SU-DHL-6 (cell line): ENCODE measurements around the gene SAMMSON.

Experiments
- H2AFZ ChIP-seq: fragments of 200-600 bp; sonication (generic); 2 replicates; pipeline ENCODE4 v1.6.1; 2014; ENCODE audit warnings: low read depth, mild to moderate bottlenecking, moderate library complexity, mixed read lengths, antibody characterized with exemption, low read length; ENCODE audit not compliant: severe bottlenecking
- H3F3A ChIP-seq: fragments of 200-600 bp; shearing (Covaris generic); 2 replicates; pipeline ENCODE4 v1.6.0; 2016; ENCODE audit warnings: antibody characterized with exemption, mild to moderate bottlenecking; ENCODE audit not compliant: insufficient read depth
- H3K27ac ChIP-seq: fragments of 200-600 bp; sonication (generic); 2 replicates; pipeline ENCODE4 v1.5.1; 2016; ENCODE audit warnings: low read depth, mild to moderate bottlenecking, low read length, moderate library complexity, mixed read lengths
- H3K27me3 ChIP-seq: fragments of 200-600 bp; sonication (generic), shearing (Covaris generic); 2 replicates; pipeline ENCODE4 v1.6.0; 2014; ENCODE audit warnings: mild to moderate bottlenecking, low read length
- H3K36me3 ChIP-seq: fragments of 200-600 bp; sonication (generic); 2 replicates; pipeline ENCODE4 v1.6.1; 2014; ENCODE audit warnings: mild to moderate bottlenecking, low read length, mixed read lengths
- H3K4me2 ChIP-seq: fragments of 300-600, 200-600 bp; shearing (Covaris generic), sonication (generic); 2 replicates; pipeline ENCODE4 v1.6.0; 2014; ENCODE audit warnings: low read length, low read depth, mild to moderate bottlenecking; ENCODE audit not compliant: poor library complexity, severe bottlenecking
- H3K4me3 ChIP-seq: fragments of 200-600 bp; sonication (generic); 2 replicates; pipeline ENCODE4 v1.5.1; 2014; ENCODE audit warnings: antibody characterized with exemption, low read length, mild to moderate bottlenecking, mixed read lengths; ENCODE audit not compliant: insufficient read depth, poor library complexity, severe bottlenecking
- H3K79me2 ChIP-seq: fragments of 200-600 bp; sonication (generic); 2 replicates; pipeline ENCODE4 v1.6.1; 2014; ENCODE audit warnings: mild to moderate bottlenecking, low read length, moderate library complexity; ENCODE audit not compliant: insufficient read depth
- H3K9ac ChIP-seq: fragments of 200-600 bp; sonication (generic); 2 replicates; pipeline ENCODE4 v1.7.0; 2014; ENCODE audit warnings: mild to moderate bottlenecking, low read length
- H3K9me2 ChIP-seq: fragments of 200-600 bp; sonication (generic); replicated peaks from 2 replicates; pipeline ENCODE4 v1.6.1; 2014; ENCODE audit warnings: low read length; ENCODE audit not compliant: insufficient read depth
- H3K9me3 ChIP-seq: fragments of 200-600 bp; sonication (generic); 2 replicates; pipeline ENCODE4 v1.6.1; 2014; ENCODE audit warnings: low read length, mixed read lengths; ENCODE audit not compliant: insufficient read depth
- H4K20me1 ChIP-seq: fragments of 200-600 bp; sonication (generic); 2 replicates; pipeline ENCODE4 v1.6.1; 2014; ENCODE audit warnings: low read depth, mild to moderate bottlenecking, antibody characterized with exemption, low read length, moderate library complexity, mixed read lengths
- CTCF ChIP-seq: fragments of 200-600 bp; sonication (generic); IDR thresholded peaks from one replicate; pipeline ENCODE4 v1.5.1; 2017; ENCODE audit warnings: antibody characterized with exemption, mild to moderate bottlenecking, low read length, moderate library complexity; ENCODE audit not compliant: insufficient read depth, poor library complexity, severe bottlenecking
- EZH2phosphoT487 ChIP-seq: fragments of 200-600 bp; sonication (generic), shearing (Covaris generic); conservative IDR thresholded peaks from 2 replicates; pipeline ENCODE4 v1.6.1; 2018; ENCODE audit warnings: mild to moderate bottlenecking, antibody characterized with exemption, low read length, moderate library complexity, mixed read lengths

The SAMMSON gene

GRCh38 chr3:70119879-70120278 is 120.3 kb downstream of the SAMMSON start:
- no peak overlapping the region for H3K9ac ChIP-seq
- no peak overlapping the region for H2AFZ ChIP-seq
- H3K79me2 ChIP-seq, result no peaks in the 10 kb centered on the region
- H3K27ac ChIP-seq, result no peak overlapping the region
- no peak overlapping the region for H3K4me2 ChIP-seq
- H3K9me3 ChIP-seq, result no peaks in the 10 kb centered on the region
- no peaks in the 10 kb centered on the region for H3K36me3 ChIP-seq
- TF ChIP-seq EZH2phosphoT487, result no peak
- TF ChIP-seq CTCF, result no peak
- H3F3A ChIP-seq, result no peaks in the 10 kb centered on the region
- no peaks in the 10 kb centered on the region for H3K9me2 ChIP-seq
- no peak overlapping the region for H3K4me3 ChIP-seq
- H3K27me3 ChIP-seq, result no peaks in the 10 kb centered on the region
- H4K20me1 ChIP-seq, result no peaks in the 10 kb centered on the region
